Keratinocyte (primary cell): ENCODE measurements around the gene ADGRL3. TPM values are rescaled to one million over a fixed set of nuclear protein-coding genes. Genes with fewer than 3 reads are reported as not detected.

Source experiments
- DNase-seq: peaks from one replicate; pipeline ENCODE4 v3.0.0-alpha.2; 2011; ENCODE audit warnings: low read depth, missing footprints, low spot score
- FAIRE-seq: peaks from 2 replicates; lab custom pipeline; 2011; peaks lifted over from hg19 to GRCh38; lab: Jason Lieb, UNC
- H2AFZ ChIP-seq: 2 replicates; pipeline ENCODE4 v1.6.0; 2012; ENCODE audit warnings: low read length, control low read depth, inconsistent platforms; ENCODE audit not compliant: control insufficient read depth
- H3K27ac ChIP-seq: 2 replicates; pipeline ENCODE4 v1.5.1; 2011; ENCODE audit warnings: low read length; ENCODE audit not compliant: control insufficient read depth, insufficient read depth
- H3K27me3 ChIP-seq: 3 replicates; pipeline ENCODE4 v1.6.0; 2011; ENCODE audit warnings: low read length; ENCODE audit not compliant: control insufficient read depth, insufficient read depth; ENCODE audit errors: extremely low read depth
- H3K36me3 ChIP-seq, 2 experiments: 2 replicates in 1 of 2; 3 replicates in 1 of 2; pipeline ENCODE4 v1.5.1; 2011; ENCODE audit warnings: low read length in 2 of 2, mild to moderate bottlenecking in 1 of 2; ENCODE audit not compliant: control insufficient read depth in 2 of 2, insufficient read depth in 2 of 2; ENCODE audit errors: extremely low read depth in 1 of 2
- H3K4me1 ChIP-seq: 3 replicates; pipeline ENCODE4 v1.5.1; 2011; ENCODE audit warnings: low read length; ENCODE audit not compliant: control insufficient read depth, insufficient read depth; ENCODE audit errors: extremely low read depth
- H3K4me2 ChIP-seq: 3 replicates; pipeline ENCODE4 v1.6.0; 2011; ENCODE audit warnings: low read depth, low read length; ENCODE audit not compliant: control insufficient read depth, insufficient read depth; ENCODE audit errors: extremely low read depth
- H3K4me3 ChIP-seq, 3 experiments: fragments of 200-600 bp in 1 of 3; sonication (generic) in 1 of 3; 2 replicates in 2 of 3; 3 replicates in 1 of 3; pipeline ENCODE4 v1.5.1; 2011 to 2016; ENCODE audit warnings: low read length in 3 of 3, mild to moderate bottlenecking in 3 of 3, control low read depth in 2 of 3, inconsistent platforms in 1 of 3, low read depth in 1 of 3, mixed read lengths in 1 of 3, mixed run types in 1 of 3, moderate library complexity in 1 of 3; ENCODE audit not compliant: control insufficient read depth in 2 of 3, insufficient read depth in 2 of 3; ENCODE audit errors: extremely low read depth in 1 of 3
- H3K79me2 ChIP-seq: 2 replicates; pipeline ENCODE4 v1.6.0; 2012; ENCODE audit warnings: low read length; ENCODE audit not compliant: control insufficient read depth, insufficient read depth
- H3K9ac ChIP-seq: 3 replicates; pipeline ENCODE4 v1.6.0; 2011; ENCODE audit warnings: low read length; ENCODE audit not compliant: control insufficient read depth, insufficient read depth; ENCODE audit errors: extremely low read depth
- H3K9me1 ChIP-seq: 3 replicates; pipeline ENCODE4 v1.6.0; 2011; ENCODE audit warnings: low read length; ENCODE audit not compliant: control insufficient read depth, insufficient read depth; ENCODE audit errors: extremely low read depth
- H3K9me3 ChIP-seq: 2 replicates; pipeline ENCODE4 v1.5.1; 2012; ENCODE audit warnings: low read depth, low read length; ENCODE audit not compliant: control insufficient read depth
- H4K20me1 ChIP-seq: 3 replicates; pipeline ENCODE4 v1.6.0; 2011; ENCODE audit warnings: low read length; ENCODE audit not compliant: control insufficient read depth, insufficient read depth; ENCODE audit errors: extremely low read depth
- CTCF ChIP-seq, 3 experiments: IDR thresholded peaks in 1 of 3; conservative IDR thresholded peaks in 1 of 3; optimal IDR thresholded peaks in 1 of 3; 2 replicates in 2 of 3; 3 replicates in 1 of 3; pipeline versions ENCODE3 to v1.5.1; 2011; ENCODE audit warnings: low read length in 3 of 3, mild to moderate bottlenecking in 3 of 3, moderate library complexity in 2 of 3, control low read depth in 1 of 3, inconsistent platforms in 1 of 3; ENCODE audit not compliant: insufficient read depth in 2 of 3; ENCODE audit errors: extremely low read depth in 1 of 3
- EZH2 ChIP-seq: IDR thresholded peaks from one replicate; pipeline ENCODE4 v1.6.1; 2012; ENCODE audit warnings: inconsistent platforms, mild to moderate bottlenecking, low read length, moderate library complexity
- dilution Hi-C: fragments of 300-500 bp; cut with MboI; formaldehyde crosslinking; loops from one replicate; pipeline ENCODE4 v1.7.0; 2020; ENCODE audit warnings: low sequenced_read_pairs; ENCODE audit not compliant: extremely low pct_ligation_motif_present
- polyA plus RNA-seq, 5 experiments: library from polyadenylated mRNA; depleted of rRNA in 3 of 5; stranded (reverse) in 3 of 5; stranded (forward) in 1 of 5; unstranded in 1 of 5; fragments of >200 nt; gene quantifications; 1 replicate in 1 of 5; 2 replicates in 3 of 5; 3 replicates in 1 of 5; pipeline versions ENCODE4 v1.2.1 to v1.2.3, GENCODE V29; 2011 to 2012; ENCODE audit warnings: missing spikeins in 2 of 5, low read depth in 1 of 5, low replicate concordance in 1 of 5

The ADGRL3 gene
- polyA plus RNA-seq, 1 donor (not counting 4 experiments of a cell fraction or from before 2014, with no cell fraction given): 0.18 TPM

DNA sequence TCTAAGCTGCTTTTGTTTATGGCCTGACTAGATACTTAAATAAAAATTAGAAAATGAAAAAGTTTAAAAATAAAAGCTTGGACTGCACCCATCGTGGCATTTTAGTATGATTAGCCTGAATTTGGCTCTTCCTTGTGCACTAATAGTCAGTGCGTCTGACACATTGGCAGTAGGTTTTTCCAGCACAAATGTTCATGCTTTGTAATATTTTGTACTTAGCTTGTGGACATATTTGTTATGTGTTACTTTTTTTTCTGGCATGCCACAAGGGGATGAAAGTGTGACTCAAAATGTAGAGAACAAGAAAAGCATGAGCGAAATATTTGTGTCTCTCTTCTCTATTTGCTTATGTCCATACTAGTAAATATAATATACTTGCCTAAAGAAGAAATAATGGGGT, 359.3 kb downstream of the ADGRL3 start:
- Histone ChIP-seq H4K20me1 (no peaks in the 10 kb centered on the region), H3K9me1 (no peaks in the 10 kb centered on the region), H3K27me3 (no peaks in the 10 kb centered on the region), H3K4me2 (no peak overlapping the region), H3K36me3 (no peaks in the 10 kb centered on the region), H3K79me2 (no peaks in the 10 kb centered on the region), H3K4me1 (no peaks in the 10 kb centered on the region), H3K27ac (no peak overlapping the region), H3K9ac (no peak overlapping the region), H3K9me3 (no peaks in the 10 kb centered on the region), H3K4me3 (no peak overlapping the region), H2AFZ (no peak overlapping the region)
- FAIRE-seq (no peak), DNase-seq (no peak)
- dilution Hi-C loops: no loop called here
- TF ChIP-seq CTCF (optimal IDR thresholded peaks at IDR 0.05 in 1 of 3, IDR thresholded peaks at IDR 0.05 in 1 of 3, conservative IDR thresholded peaks at IDR 0.05 in 1 of 3; ENCODE audit: extremely low read depth in 1 of 3, insufficient read depth in 2 of 3, low read length in 3 of 3): no peak

- Histone ChIP-seq H3K4me2 (no peak overlapping the region), H2AFZ (no peak overlapping the region), H3K9ac (no peak overlapping the region), H3K27me3 (no peaks in the 10 kb centered on the region), H3K9me1 (no peaks in the 10 kb centered on the region), H3K4me3 (no peak overlapping the region), H4K20me1 (no peaks in the 10 kb centered on the region), H3K79me2 (no peaks in the 10 kb centered on the region), H3K36me3 (no peaks in the 10 kb centered on the region), H3K9me3 (no peaks in the 10 kb centered on the region), H3K27ac (no peak overlapping the region), H3K4me1 (no peaks in the 10 kb centered on the region)
- no peak for FAIRE-seq
- DNase-seq: no peak
- no peak for TF ChIP-seq EZH2
- no peak for TF ChIP-seq CTCF (optimal IDR thresholded peaks at IDR 0.05 in 1 of 3, IDR thresholded peaks at IDR 0.05 in 1 of 3, conservative IDR thresholded peaks at IDR 0.05 in 1 of 3; ENCODE audit: extremely low read depth in 1 of 3, insufficient read depth in 2 of 3, low read length in 3 of 3)
- dilution Hi-C loops: no loop called here
These were observed 360.9 kb downstream of the ADGRL3 start for GRCh38 chr4:61561028-61561427.
